GM23338 (cell line): ENCODE results near the gene RXRA. TPM values are rescaled to one million over a fixed set of nuclear protein-coding genes. Genes with fewer than 3 reads are reported as not detected.

Experiments used
- ATAC-seq: fragments of 200-7000 bp; cut with Tn5 transposase; 3 replicates; pipeline ENCODE4 v1.9.1; 2020
- DNase-seq: peaks from one replicate; pipeline ENCODE4 v3.0.0-alpha.2; 2015; ENCODE audit warnings: low spot score
- H2AFZ ChIP-seq: fragments of 200-600 bp; sonication (generic); 2 replicates; pipeline ENCODE4 v1.8.0; 2016; ENCODE audit warnings: antibody characterized with exemption, mild to moderate bottlenecking, moderate library complexity
- H3F3A ChIP-seq: fragments of 200-600 bp; sonication (generic); replicated peaks from 2 replicates; pipeline ENCODE4 v1.8.0; 2017; ENCODE audit warnings: antibody characterized with exemption, mixed run types, low read depth
- H3K27ac ChIP-seq: fragments of 200-600 bp; sonication (generic); 2 replicates; pipeline ENCODE4 v1.6.1; 2016; ENCODE audit warnings: low read depth
- H3K27me3 ChIP-seq: fragments of 200-600 bp; sonication (generic); 2 replicates; pipeline ENCODE4 v1.8.0; 2016; ENCODE audit warnings: mild to moderate bottlenecking, mixed run types, moderate library complexity; ENCODE audit not compliant: insufficient read depth
- H3K36me3 ChIP-seq: fragments of 200-600 bp; sonication (generic); 2 replicates; pipeline ENCODE4 v1.8.0; 2016; ENCODE audit warnings: mild to moderate bottlenecking; ENCODE audit not compliant: insufficient read depth
- H3K4me1 ChIP-seq: fragments of 200-600 bp; sonication (generic); 2 replicates; pipeline ENCODE4 v1.8.0; 2016; ENCODE audit warnings: mild to moderate bottlenecking, moderate library complexity; ENCODE audit not compliant: insufficient read depth
- H3K4me2 ChIP-seq: fragments of 200-600 bp; sonication (generic); 2 replicates; pipeline ENCODE4 v1.7.1; 2017; ENCODE audit warnings: mixed run types
- H3K4me3 ChIP-seq: fragments of 200-600 bp; sonication (generic); 2 replicates; pipeline ENCODE4 v1.6.1; 2016; ENCODE audit warnings: mixed run types
- H3K79me2 ChIP-seq: fragments of 200-600 bp; sonication (generic); replicated peaks from 2 replicates; pipeline ENCODE4 v1.8.0; 2017; ENCODE audit warnings: mild to moderate bottlenecking; ENCODE audit not compliant: insufficient read depth
- H3K9me2 ChIP-seq: fragments of 200-600 bp; sonication (generic); 2 replicates; pipeline ENCODE4 v1.8.0; 2017; ENCODE audit not compliant: insufficient read depth
- H4K20me1 ChIP-seq: fragments of 200-600 bp; sonication (generic); replicated peaks from 2 replicates; pipeline ENCODE4 v1.8.0; 2017; ENCODE audit warnings: mild to moderate bottlenecking; ENCODE audit not compliant: insufficient read depth
- H3K27ac Mint-ChIP-seq: 2 replicates; pipeline ENCODE4 v1.8.0; 2020; ENCODE audit warnings: inconsistent platforms, mild to moderate bottlenecking, moderate library complexity, mixed read lengths
- H3K27me3 Mint-ChIP-seq: 3 replicates; pipeline ENCODE4 v1.8.0; 2022; ENCODE audit warnings: low read depth, mild to moderate bottlenecking, moderate library complexity, mixed read lengths, inconsistent platforms; ENCODE audit not compliant: insufficient read depth, poor library complexity
- H3K36me3 Mint-ChIP-seq: 3 replicates; pipeline ENCODE4 v1.8.0; 2021; ENCODE audit warnings: low read depth, mild to moderate bottlenecking, inconsistent platforms, moderate library complexity, mixed read lengths
- H3K4me1 Mint-ChIP-seq: 3 replicates; pipeline ENCODE4 v1.8.0; 2020; ENCODE audit warnings: mild to moderate bottlenecking, inconsistent platforms, mixed read lengths
- H3K4me3 Mint-ChIP-seq: 3 replicates; pipeline ENCODE4 v1.8.0; 2021; ENCODE audit warnings: moderate library complexity, mild to moderate bottlenecking, inconsistent platforms, mixed read lengths
- H3K9me3 Mint-ChIP-seq: 3 replicates; pipeline ENCODE4 v1.8.0; 2020; ENCODE audit warnings: moderate library complexity, mild to moderate bottlenecking, inconsistent platforms, mixed read lengths
- CREB1 ChIP-seq: fragments of 250-450 bp; sonication (Bioruptor Pico); IDR thresholded peaks from 2 replicates; pipeline ENCODE4 v1.5.0; 2020; ENCODE audit warnings: low read depth, mild to moderate bottlenecking, moderate library complexity
- CTCF ChIP-seq, 2 experiments: fragments of 200-600 bp in 1 of 2; sonication (generic) in 1 of 2; conservative IDR thresholded peaks; 2 replicates each; pipeline versions ENCODE4 v1.5.1 to v1.6.1; 2016 to 2017; ENCODE audit warnings: antibody characterized with exemption in 2 of 2, low read depth in 2 of 2, mild to moderate bottlenecking in 2 of 2, moderate library complexity in 1 of 2
- ETS1 ChIP-seq: IDR thresholded peaks from 2 replicates; pipeline ENCODE4 v1.6.1; 2016; ENCODE audit warnings: antibody characterized with exemption
- EZH2 ChIP-seq: fragments of 200-600 bp; sonication (generic); IDR thresholded peaks from one replicate; pipeline ENCODE4 v1.8.0; 2017; ENCODE audit warnings: antibody characterized with exemption, mild to moderate bottlenecking, low read depth; ENCODE audit not compliant: unreplicated experiment
- EZH2phosphoT487 ChIP-seq: fragments of 200-600 bp; sonication (generic); IDR thresholded peaks from one replicate; pipeline ENCODE4 v1.8.1; 2018; ENCODE audit warnings: antibody characterized with exemption; ENCODE audit not compliant: unreplicated experiment
- NANOG ChIP-seq: IDR thresholded peaks from 2 replicates; pipeline ENCODE4 v1.6.1; 2016; ENCODE audit warnings: antibody characterized with exemption, borderline replicate concordance
- POLR2AphosphoS5 ChIP-seq: IDR thresholded peaks from 2 replicates; pipeline ENCODE4 v1.6.1; 2016; ENCODE audit warnings: antibody characterized with exemption, low read depth
- ZNF114 ChIP-seq: fragments of 250-450 bp; sonication (Bioruptor Pico); IDR thresholded peaks from 2 replicates; pipeline ENCODE4 v1.5.0; 2020; ENCODE audit warnings: mild to moderate bottlenecking, moderate library complexity
- polyA plus RNA-seq: library from polyadenylated mRNA; unstranded; fragments of >200 nt; fragmentation: Nextera tagmentation; extraction: Ambion mirVana; gene quantifications from 2 replicates; pipeline ENCODE4 v1.2.1, GENCODE V29; 2016
- total RNA-seq: library from RNA; depleted of rRNA; stranded (reverse); fragments of >200 nt; shearing (Covaris generic); gene quantifications from 2 replicates; pipeline ENCODE4 v1.2.3, GENCODE V29; 2014
- TF ChIP-seq, protein P1 (sequence below): IDR thresholded peaks from one replicate; pipeline ENCODE4 v1.6.1; 2018; ENCODE audit warnings: antibody characterized with exemption; ENCODE audit not compliant: unreplicated experiment

Gene RXRA
- total and polyA plus RNA-seq, 2 experiments from 2014 or later = 4.9 to 17.9 TPM

- no peak for DNase-seq
- no peak for TF ChIP-seq EZH2phosphoT487
- no peak for TF ChIP-seq ZNF114
- no peak for TF ChIP-seq CTCF (conservative IDR thresholded peaks at IDR 0.05; ENCODE audit: low read depth in 2 of 2)
- TF ChIP-seq EZH2 = no peak
- TF ChIP-seq ETS1 = no peak
- no peak for TF ChIP-seq CREB1
- TF ChIP-seq POLR2AphosphoS5 = no peak
- TF ChIP-seq, protein P1, sequence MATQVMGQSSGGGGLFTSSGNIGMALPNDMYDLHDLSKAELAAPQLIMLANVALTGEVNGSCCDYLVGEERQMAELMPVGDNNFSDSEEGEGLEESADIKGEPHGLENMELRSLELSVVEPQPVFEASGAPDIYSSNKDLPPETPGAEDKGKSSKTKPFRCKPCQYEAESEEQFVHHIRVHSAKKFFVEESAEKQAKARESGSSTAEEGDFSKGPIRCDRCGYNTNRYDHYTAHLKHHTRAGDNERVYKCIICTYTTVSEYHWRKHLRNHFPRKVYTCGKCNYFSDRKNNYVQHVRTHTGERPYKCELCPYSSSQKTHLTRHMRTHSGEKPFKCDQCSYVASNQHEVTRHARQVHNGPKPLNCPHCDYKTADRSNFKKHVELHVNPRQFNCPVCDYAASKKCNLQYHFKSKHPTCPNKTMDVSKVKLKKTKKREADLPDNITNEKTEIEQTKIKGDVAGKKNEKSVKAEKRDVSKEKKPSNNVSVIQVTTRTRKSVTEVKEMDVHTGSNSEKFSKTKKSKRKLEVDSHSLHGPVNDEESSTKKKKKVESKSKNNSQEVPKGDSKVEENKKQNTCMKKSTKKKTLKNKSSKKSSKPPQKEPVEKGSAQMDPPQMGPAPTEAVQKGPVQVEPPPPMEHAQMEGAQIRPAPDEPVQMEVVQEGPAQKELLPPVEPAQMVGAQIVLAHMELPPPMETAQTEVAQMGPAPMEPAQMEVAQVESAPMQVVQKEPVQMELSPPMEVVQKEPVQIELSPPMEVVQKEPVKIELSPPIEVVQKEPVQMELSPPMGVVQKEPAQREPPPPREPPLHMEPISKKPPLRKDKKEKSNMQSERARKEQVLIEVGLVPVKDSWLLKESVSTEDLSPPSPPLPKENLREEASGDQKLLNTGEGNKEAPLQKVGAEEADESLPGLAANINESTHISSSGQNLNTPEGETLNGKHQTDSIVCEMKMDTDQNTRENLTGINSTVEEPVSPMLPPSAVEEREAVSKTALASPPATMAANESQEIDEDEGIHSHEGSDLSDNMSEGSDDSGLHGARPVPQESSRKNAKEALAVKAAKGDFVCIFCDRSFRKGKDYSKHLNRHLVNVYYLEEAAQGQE = no peak
- TF ChIP-seq NANOG = no peak
- Histone ChIP-seq H3F3A (no peaks in the 10 kb centered on the region), H3K4me2 (no peak overlapping the region), H3K9me2 (no peaks in the 10 kb centered on the region), H3K27ac (no peak overlapping the region), H3K4me1 (no peaks in the 10 kb centered on the region), H4K20me1 (no peaks in the 10 kb centered on the region), H3K4me3 (no peak overlapping the region), H2AFZ (no peak overlapping the region), H3K27me3 (no peaks in the 10 kb centered on the region), H3K36me3 (no peaks in the 10 kb centered on the region), H3K79me2 (no peaks in the 10 kb centered on the region)
- no peak overlapping the region for H3K27ac Mint-ChIP-seq
- no peak; the same call in 2 of the 3 replicates for ATAC-seq
- H3K4me3 Mint-ChIP-seq = no peak overlapping the region
- H3K4me1 Mint-ChIP-seq = no peaks in the 10 kb centered on the region
- no peaks in the 10 kb centered on the region for H3K36me3 Mint-ChIP-seq
- H3K9me3 Mint-ChIP-seq = no peaks in the 10 kb centered on the region
- peaks cover 9% of the 10 kb centered on the region for H3K27me3 Mint-ChIP-seq
Observed at GRCh38 chr9:134455934-134456755, 129.9 kb downstream of the RXRA start.
